Measurements from ENCODE around the gene PTPRT.
A peak's percentile ranks its signal among the peaks of the same experiment; 100 is the strongest.

GRCh38 chr20:43191946-43192863 lies 2.5 kb upstream of the PTPRT start:
- TF ChIP-seq CTCF (IDR thresholded peaks at IDR 0.05; ENCODE audit: low read length) (peak; percentile 62), EZH2 (optimal IDR thresholded peaks at IDR 0.05; ENCODE audit: low read depth, low read length) (no peak)

Data from MM.1S (cell line).